ENCODE data around the gene CCL21.

DNA sequence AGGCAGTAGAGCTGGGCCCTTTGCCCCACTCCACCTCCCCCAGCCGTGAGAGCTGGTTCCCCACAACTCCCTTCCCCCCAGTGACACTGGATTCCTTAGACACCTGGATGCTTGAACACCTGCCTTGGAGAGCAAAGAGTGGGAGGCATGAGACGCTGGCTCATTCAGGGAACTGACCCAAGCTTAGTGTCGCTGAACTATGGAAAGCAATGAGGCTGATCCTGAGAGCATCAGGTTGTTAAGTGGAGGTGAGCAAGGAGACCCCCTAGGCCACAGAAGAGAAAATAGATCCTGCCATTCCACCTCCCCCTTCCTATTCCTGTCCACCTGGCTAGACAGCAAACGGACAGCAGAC, 20.8 kb downstream of the CCL21 start:
- TF ChIP-seq TAF1 (IDR thresholded peaks at IDR 0.05; ENCODE audit: borderline replicate concordance, insufficient read depth, low read length), result no peak
- no peak for TF ChIP-seq REST (IDR thresholded peaks at IDR 0.05; ENCODE audit: insufficient read depth in 1 of 2, low read depth in 2 of 2, low read length in 2 of 2)

Data from PFSK-1 (cell line).